RCC 7860 (cell line): Measurements from ENCODE around the gene CDC16.
"Not testable (repeated sequence)": the region's sequence is repeated elsewhere in the genome, so short reads cannot be mapped to it uniquely, and the experiment has no call there.

Source experiments
- DNase-seq: peaks from one replicate; pipeline ENCODE4 v3.0.0-alpha.2; 2015; ENCODE audit warnings: low spot score
- FAIRE-seq: peaks from 2 replicates; lab custom pipeline; 2012; peaks lifted over from hg19 to GRCh38; lab: Jason Lieb, UNC

CDC16 gene

GRCh38 chr13:114234645-114235421 lies at the start of gene CDC16:
CDC16 (plus strand) TSS chr13:114234897; CDS start chr13:114235085, 188 bp downstream.
- DNase-seq = peak; percentile 74
- FAIRE-seq = no peak

GRCh38 chr13:114185182-114185971 lies 49.3 kb upstream of the CDC16 start:
- DNase-seq (no peak), FAIRE-seq (no peak)

GRCh38 chr13:114194853-114195252 lies 39.8 kb upstream of the CDC16 start:
- DNase-seq (no peak), FAIRE-seq (no peak)

GRCh38 chr13:114196629-114197028 lies 38.1 kb upstream of the CDC16 start:
- FAIRE-seq (no peak), DNase-seq (no peak)

- no peak for FAIRE-seq
- no peak for DNase-seq
Observed at GRCh38 chr13:114198556-114198955, 36.1 kb upstream of the CDC16 start.

GRCh38 chr13:114199526-114199925 lies 35.2 kb upstream of the CDC16 start:
- not testable (repeated sequence) for DNase-seq, FAIRE-seq

- FAIRE-seq = no peak
- no peak for DNase-seq
Observed at GRCh38 chr13:114199954-114200353, 34.7 kb upstream of the CDC16 start.

GRCh38 chr13:114200399-114200911 lies 34.2 kb upstream of the CDC16 start:
- no peak for FAIRE-seq
- DNase-seq = no peak

- FAIRE-seq = no peak
- no peak for DNase-seq
Observed at GRCh38 chr13:114202581-114202980, 32.1 kb upstream of the CDC16 start.

GRCh38 chr13:114203536-114203935 lies 31.2 kb upstream of the CDC16 start:
- DNase-seq = no peak
- FAIRE-seq = no peak

- FAIRE-seq (no peak), DNase-seq (no peak)
Observed at GRCh38 chr13:114204894-114205293, 29.8 kb upstream of the CDC16 start.

GRCh38 chr13:114208134-114208533 lies 26.6 kb upstream of the CDC16 start:
- no peak for DNase-seq
- no peak for FAIRE-seq

GRCh38 chr13:114211446-114212157 lies 23.1 kb upstream of the CDC16 start:
- FAIRE-seq = no peak
- no peak for DNase-seq

GRCh38 chr13:114212158-114212495 lies 22.6 kb upstream of the CDC16 start:
- DNase-seq (no peak), FAIRE-seq (no peak)

GRCh38 chr13:114213980-114214379 lies 20.7 kb upstream of the CDC16 start:
- no peak for DNase-seq
- FAIRE-seq = no peak

GRCh38 chr13:114219392-114219791 lies 15.3 kb upstream of the CDC16 start:
- DNase-seq = no peak
- FAIRE-seq = no peak

GRCh38 chr13:114222461-114222968 lies 12.2 kb upstream of the CDC16 start:
- FAIRE-seq = no peak
- no peak for DNase-seq

GRCh38 chr13:114224201-114224600 lies 10.5 kb upstream of the CDC16 start:
- no peak for DNase-seq
- no peak for FAIRE-seq

- DNase-seq = no peak
- no peak for FAIRE-seq
Observed at GRCh38 chr13:114225610-114226009, 9.1 kb upstream of the CDC16 start.

GRCh38 chr13:114226088-114226487 lies 8.6 kb upstream of the CDC16 start:
- FAIRE-seq = no peak

GRCh38 chr13:114226699-114227323 lies 7.9 kb upstream of the CDC16 start:
- FAIRE-seq (no peak), DNase-seq (peak; percentile 55)

More at GRCh38 chr13:114226088-114226487, 8.6 kb upstream of the CDC16 start:
- no peak for DNase-seq
